Right atrium auricular region (tissue), 2 donors: Measurements from ENCODE around the gene DDX56. TPM values are rescaled to one million over a fixed set of nuclear protein-coding genes. Genes with fewer than 3 reads are reported as not detected.

Experiments
- DNase-seq: peaks from one replicate; pipeline ENCODE4 v3.0.0-alpha.2; 2019; ENCODE audit warnings: low spot score
- H3K27ac ChIP-seq, 2 donors: fragments of 200-600 bp; sonication (generic); 1 replicate in 1 of 2; 2 replicates in 1 of 2; pipeline ENCODE4 v1.5.1; 2016 to 2019
- H3K27me3 ChIP-seq, 2 donors: fragments of 200-600 bp; sonication (generic); one replicate each; pipeline versions ENCODE4 v1.5.1 to v1.6.0; 2017 to 2019
- H3K36me3 ChIP-seq: fragments of 200-600 bp; sonication (generic); one replicate; pipeline ENCODE4 v1.5.1; 2016
- H3K4me1 ChIP-seq, 2 donors: fragments of 200-600 bp; sonication (generic); one replicate each; pipeline versions ENCODE4 v1.5.1 to v1.6.0; 2017 to 2019
- H3K4me3 ChIP-seq, 2 donors: fragments of 200-600 bp; sonication (generic); 1 replicate in 1 of 2; 2 replicates in 1 of 2; pipeline ENCODE4 v1.5.1; 2017 to 2019; ENCODE audit warnings: mild to moderate bottlenecking in 1 of 2, moderate library complexity in 1 of 2
- H3K9me3 ChIP-seq, 2 donors: fragments of 200-600 bp; sonication (generic); one replicate each; pipeline ENCODE4 v1.5.1; 2019
- total RNA-seq, 2 donors: library from RNA; depleted of rRNA; stranded (reverse); fragments of >200 nt; gene quantifications; one replicate each; pipeline ENCODE4 v1.1.0, GENCODE V29; 2016
- TF ChIP-seq, protein P1 (sequence below), 2 donors: fragments of 200-600 bp; sonication (generic); IDR thresholded peaks; one replicate each; pipeline ENCODE4 v1.5.1; 2019; ENCODE audit warnings: antibody characterized with exemption in 2 of 2

The DDX56 gene
- total RNA-seq, 2 donors from 2014 or later, result 24.4 to 28.1 TPM

DNA sequence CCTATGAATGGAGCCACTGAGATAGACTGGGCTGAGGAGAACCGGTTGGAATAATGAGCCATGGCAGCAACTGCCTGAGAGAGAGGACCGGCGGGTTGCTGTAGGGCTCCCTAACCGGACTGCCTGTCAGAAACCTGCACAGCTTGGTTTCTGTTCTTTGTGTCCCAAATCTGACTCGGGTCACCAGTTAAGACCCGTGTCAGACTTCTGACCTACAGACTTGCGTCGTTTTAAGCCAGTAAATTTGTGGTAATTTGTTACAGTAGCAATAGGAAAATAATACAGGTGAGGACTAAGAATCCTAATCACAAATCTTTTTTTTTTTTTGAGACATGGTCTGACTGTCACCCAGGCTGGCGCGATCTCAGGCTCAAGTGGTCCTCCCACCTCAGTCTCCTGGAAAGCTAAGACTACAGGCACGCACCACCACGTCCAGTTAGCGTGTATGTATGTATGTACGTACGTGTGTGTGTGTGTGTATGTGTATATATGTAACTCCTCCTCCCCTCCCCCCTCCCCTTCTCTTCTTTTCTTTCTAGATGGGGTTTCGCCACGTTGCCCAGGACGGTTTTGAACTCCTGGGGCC is 672 bp upstream of the DDX56 start:
- Histone ChIP-seq H3K27ac (peak overlapping the region; percentile 86 to 93), H3K36me3 (peaks cover 49% of the 10 kb centered on the region), H3K4me1 (peaks cover 0 to 30% of the 10 kb centered on the region in 2 donors), H3K27me3 (no peaks in the 10 kb centered on the region), H3K9me3 (no peaks in the 10 kb centered on the region), H3K4me3 (peak overlapping the region; percentile 78 to 85)
- TF ChIP-seq, protein P1, sequence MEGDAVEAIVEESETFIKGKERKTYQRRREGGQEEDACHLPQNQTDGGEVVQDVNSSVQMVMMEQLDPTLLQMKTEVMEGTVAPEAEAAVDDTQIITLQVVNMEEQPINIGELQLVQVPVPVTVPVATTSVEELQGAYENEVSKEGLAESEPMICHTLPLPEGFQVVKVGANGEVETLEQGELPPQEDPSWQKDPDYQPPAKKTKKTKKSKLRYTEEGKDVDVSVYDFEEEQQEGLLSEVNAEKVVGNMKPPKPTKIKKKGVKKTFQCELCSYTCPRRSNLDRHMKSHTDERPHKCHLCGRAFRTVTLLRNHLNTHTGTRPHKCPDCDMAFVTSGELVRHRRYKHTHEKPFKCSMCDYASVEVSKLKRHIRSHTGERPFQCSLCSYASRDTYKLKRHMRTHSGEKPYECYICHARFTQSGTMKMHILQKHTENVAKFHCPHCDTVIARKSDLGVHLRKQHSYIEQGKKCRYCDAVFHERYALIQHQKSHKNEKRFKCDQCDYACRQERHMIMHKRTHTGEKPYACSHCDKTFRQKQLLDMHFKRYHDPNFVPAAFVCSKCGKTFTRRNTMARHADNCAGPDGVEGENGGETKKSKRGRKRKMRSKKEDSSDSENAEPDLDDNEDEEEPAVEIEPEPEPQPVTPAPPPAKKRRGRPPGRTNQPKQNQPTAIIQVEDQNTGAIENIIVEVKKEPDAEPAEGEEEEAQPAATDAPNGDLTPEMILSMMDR (IDR thresholded peaks at IDR 0.05), result no peak
- no peak for DNase-seq

DNA sequence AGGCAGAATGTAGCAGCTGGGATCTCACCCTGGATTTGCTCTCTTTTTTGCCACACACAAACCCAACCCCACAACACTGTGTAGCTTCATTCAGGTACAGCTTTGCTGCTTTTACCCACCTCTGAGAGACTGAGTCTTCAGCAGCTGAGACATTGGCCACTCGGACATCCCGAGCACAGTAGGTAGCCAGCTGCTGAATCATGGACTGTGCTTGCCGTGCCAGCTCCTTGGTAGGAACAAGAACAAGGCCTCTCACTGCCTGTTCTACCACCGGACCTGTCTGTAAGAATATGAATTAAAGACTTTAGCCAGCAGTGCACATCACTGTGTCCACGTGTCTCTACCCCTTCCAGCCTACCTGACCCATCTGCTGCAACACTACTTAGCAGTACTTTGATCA is 937 bp downstream of the DDX56 start:
- no peak for DNase-seq
- H3K4me1 ChIP-seq, result peaks cover 0 to 30% of the 10 kb centered on the region in 2 donors
- no peaks in the 10 kb centered on the region for H3K9me3 ChIP-seq
- peak overlapping the region; percentile 78 to 85 for H3K4me3 ChIP-seq
- peaks cover 50% of the 10 kb centered on the region for H3K36me3 ChIP-seq
- H3K27ac ChIP-seq, result no peak overlapping the region
- TF ChIP-seq, protein P1 (IDR thresholded peaks at IDR 0.05), result no peak
- H3K27me3 ChIP-seq, result no peaks in the 10 kb centered on the region

DNA sequence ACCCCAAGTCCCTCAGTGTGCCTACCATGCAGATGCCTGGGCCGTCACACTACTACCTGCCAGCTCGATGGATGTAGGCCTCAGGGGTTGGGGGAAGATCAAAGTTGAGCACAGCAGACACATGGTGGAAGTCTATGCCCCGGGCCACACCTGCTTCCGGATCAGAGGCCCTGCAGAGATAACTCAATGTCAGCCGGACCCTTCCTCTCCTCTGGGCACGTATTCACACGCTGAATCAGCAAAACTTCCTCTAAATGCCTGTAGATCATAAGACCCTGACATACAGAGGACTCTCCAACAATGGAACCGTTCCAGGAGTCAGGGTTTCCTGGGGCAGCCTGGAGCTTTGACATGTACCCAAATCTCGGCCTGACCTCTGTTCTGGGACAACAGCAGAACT is 3.7 kb downstream of the DDX56 start:
- DNase-seq, result no peak
- H3K36me3 ChIP-seq, result peaks cover 78% of the 10 kb centered on the region
- H3K27ac ChIP-seq, result no peak overlapping the region
- H3K27me3 ChIP-seq, result no peaks in the 10 kb centered on the region
- H3K4me1 ChIP-seq, result peaks cover 0 to 37% of the 10 kb centered on the region in 2 donors
- no peaks in the 10 kb centered on the region for H3K9me3 ChIP-seq
- TF ChIP-seq, protein P1 (IDR thresholded peaks at IDR 0.05), result no peak
- no peak overlapping the region for H3K4me3 ChIP-seq

DNA sequence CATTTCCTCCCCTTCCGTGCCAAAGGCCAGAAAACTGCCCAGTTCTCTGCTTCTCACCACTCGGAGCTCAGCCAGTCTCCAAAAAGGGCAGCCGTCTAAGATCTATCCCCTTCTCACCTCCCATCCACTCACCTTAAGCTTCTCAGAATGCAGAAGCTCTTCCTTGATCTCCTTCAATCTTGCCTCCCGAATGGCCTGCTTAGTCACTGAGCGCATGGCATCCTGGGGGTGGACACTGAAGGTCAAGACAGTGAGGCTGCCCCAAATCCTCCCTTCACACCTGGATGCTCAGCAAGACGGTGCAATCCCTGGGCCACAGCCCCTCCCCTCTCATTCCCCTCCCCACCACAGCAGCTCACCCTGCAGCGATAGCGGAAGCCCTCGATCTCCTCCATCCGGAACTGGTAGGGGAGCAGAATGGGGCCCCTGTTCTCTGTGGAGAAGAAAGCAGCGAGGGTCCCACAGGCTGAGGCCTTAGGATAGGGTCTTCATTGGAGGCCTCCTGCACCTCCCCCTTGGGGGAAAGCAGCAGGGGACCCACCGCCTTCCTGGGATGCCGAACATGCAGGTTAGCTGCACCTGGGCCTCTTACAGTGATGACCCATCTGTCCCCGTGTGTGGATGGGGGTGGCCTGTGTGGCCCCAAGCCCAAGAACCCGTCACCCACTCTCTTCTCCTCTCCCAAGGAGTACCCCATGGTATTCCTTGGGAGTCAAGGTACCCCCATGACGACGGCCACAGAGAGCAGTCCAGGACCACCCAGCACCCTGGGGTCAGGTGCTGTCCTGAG is 4.7 kb downstream of the DDX56 start:
- TF ChIP-seq, protein P1 (IDR thresholded peaks at IDR 0.05), result no peak

DNA sequence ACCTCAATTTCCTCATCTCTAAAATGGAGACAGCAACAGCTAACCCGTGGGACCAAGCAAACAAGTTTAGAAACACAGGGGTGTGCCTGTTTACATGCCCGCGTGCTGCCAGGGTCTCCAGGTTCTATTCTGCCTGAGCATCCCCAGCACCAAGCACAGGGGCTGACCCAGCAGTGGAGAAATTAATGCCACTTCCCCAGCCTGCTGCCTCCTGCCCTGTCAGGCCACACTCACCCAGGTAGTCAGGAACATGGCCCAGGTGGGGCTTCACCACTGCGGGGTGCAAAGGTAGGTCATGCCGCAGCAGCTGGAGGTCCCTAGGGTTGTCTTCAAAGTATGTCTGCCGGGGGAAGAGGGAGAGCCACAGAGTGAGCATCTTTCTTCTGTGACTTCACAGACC is 5.8 kb downstream of the DDX56 start:
- Histone ChIP-seq H3K36me3 (peaks cover 82% of the 10 kb centered on the region), H3K9me3 (no peaks in the 10 kb centered on the region), H3K4me1 (peaks cover 0 to 23% of the 10 kb centered on the region in 2 donors), H3K27ac (no peak overlapping the region), H3K4me3 (no peak overlapping the region), H3K27me3 (no peaks in the 10 kb centered on the region)
- DNase-seq, result no peak
- TF ChIP-seq, protein P1 (IDR thresholded peaks at IDR 0.05), result no peak

More for the DNA sequence above, 4.7 kb downstream of the DDX56 start:
- peaks cover 0 to 29% of the 10 kb centered on the region in 2 donors for H3K4me1 ChIP-seq
- no peaks in the 10 kb centered on the region for H3K27me3 ChIP-seq
- H3K4me3 ChIP-seq, result no peak overlapping the region
- no peaks in the 10 kb centered on the region for H3K9me3 ChIP-seq
- no peak overlapping the region for H3K27ac ChIP-seq
- no peak for DNase-seq
- H3K36me3 ChIP-seq, result peaks cover 82% of the 10 kb centered on the region
